Activated CD4-positive, alpha-beta memory T cell treated with anti-CD3 and anti-CD28 coated beads for 36 hours (primary cell): Measurements from ENCODE around the gene PNLDC1. TPM values are rescaled to one million over a fixed set of nuclear protein-coding genes. Genes with fewer than 3 reads are reported as not detected.
"Not testable (repeated sequence)": the region's sequence is repeated elsewhere in the genome, so short reads cannot be mapped to it uniquely, and the experiment has no call there.

Experiments
- CTCF ChIA-PET: fragments of 350-600 bp; sonication (Branson Sonifier 250); formaldehyde crosslinking; loops from one replicate; lab custom pipeline; 2021; ENCODE audit warnings: antibody characterized with exemption, inconsistent platforms; lab: Charles Lee
- POLR2A ChIA-PET: fragments of 350-600 bp; sonication (Branson Sonifier 250); formaldehyde crosslinking; loops from one replicate; lab custom pipeline; 2021; ENCODE audit warnings: antibody characterized with exemption; lab: Charles Lee
- DNase-seq: peaks from one replicate; pipeline ENCODE4 v3.0.0-alpha.2; 2020
- H3K27ac Mint-ChIP-seq: one replicate; pipeline ENCODE4 v1.8.0; 2021; ENCODE audit warnings: mixed read lengths
- H3K27me3 Mint-ChIP-seq: one replicate; pipeline ENCODE4 v1.8.0; 2021; ENCODE audit warnings: mixed read lengths
- H3K36me3 Mint-ChIP-seq: one replicate; pipeline ENCODE4 v1.8.0; 2021; ENCODE audit warnings: mixed read lengths
- H3K4me1 Mint-ChIP-seq: one replicate; pipeline ENCODE4 v1.8.0; 2021; ENCODE audit warnings: low read depth, mixed read lengths
- H3K4me3 Mint-ChIP-seq: one replicate; pipeline ENCODE4 v1.8.0; 2021; ENCODE audit warnings: mild to moderate bottlenecking, mixed read lengths
- H3K9me3 Mint-ChIP-seq: one replicate; pipeline ENCODE4 v1.8.0; 2021; ENCODE audit warnings: mixed read lengths
- intact Hi-C: fragments of 100-400 bp; cut with micrococcal nuclease; formaldehyde crosslinking; loops from one replicate; pipeline ENCODE4 v1.15.1; 2023
- total RNA-seq, 2 experiments: library from RNA; stranded (reverse); gene quantifications; one replicate each; pipeline ENCODE4 v1.2.3, GENCODE V29; 2021

Gene PNLDC1
- total RNA-seq, 2 experiments from 2014 or later, result 0.29 to 0.31 TPM

- ChIA-PET POLR2A (interaction anchor here (0.9 to 5.2 kb wide), 8 partner anchors 26 to 194 kb away, joined by 3 to 90 read pairs (median 6); partner anchors contain the start of genes ACAT2, SOD2 and WTAP), CTCF (interaction anchor here (1.6 to 2.2 kb wide), 2 partner anchors 19 to 98 kb away, joined by 5 to 9 read pairs; no protein-coding TSS in a partner anchor)
- Mint-ChIP-seq H3K4me3 (peak overlapping the region; percentile 96), H3K27ac (peak overlapping the region; percentile 98), H3K4me1 (peaks cover 62% of the 10 kb centered on the region), H3K36me3 (peaks cover 73% of the 10 kb centered on the region), H3K9me3 (no peaks in the 10 kb centered on the region), H3K27me3 (no peaks in the 10 kb centered on the region)
- peak; percentile 54 for DNase-seq
- intact Hi-C loops, result loop anchor here (1.0 to 5.0 kb wide), 4 partner anchors 27 to 193 kb away; partner anchors contain the start of genes ACAT2, SOD2 and WTAP
Observed at GRCh38 chr6:159788753-159789376, 11.2 kb upstream of the PNLDC1 start.

- Mint-ChIP-seq H3K9me3 (no peaks in the 10 kb centered on the region), H3K4me3 (peak within 1 kb of the TSS; percentile 96), H3K27me3 (no peaks in the 10 kb centered on the region), H3K4me1 (peaks cover 64% of the 10 kb centered on the region), H3K36me3 (peaks cover 73% of the 10 kb centered on the region), H3K27ac (peak within 1 kb of the TSS; percentile 98)
- peak; percentile 100 for DNase-seq
- POLR2A ChIA-PET, result interaction anchor here (0.6 to 5.2 kb wide), 9 partner anchors 20 to 193 kb away, joined by 3 to 90 read pairs (median 6); partner anchors contain the start of genes ACAT2, SOD2 and WTAP
- intact Hi-C loops, result loop anchor here (1.0 to 5.0 kb wide), 7 partner anchors 27 to 673 kb away; partner anchors contain the start of genes ACAT2, SOD2 and WTAP
- CTCF ChIA-PET, result interaction anchor here (0.7 to 2.2 kb wide), 2 partner anchors 57 to 98 kb away, joined by 3 to 9 read pairs; no protein-coding TSS in a partner anchor
Observed at GRCh38 chr6:159789377-159790148, 10.5 kb upstream of the PNLDC1 start, which contains the start of gene TCP1. Gene TCP1 (minus strand): TSS chr6:159789602. CDS start chr6:159789468, 134 bp downstream.

- Mint-ChIP-seq H3K36me3 (peaks cover 69% of the 10 kb centered on the region), H3K9me3 (no peaks in the 10 kb centered on the region), H3K27ac (peak within 1 kb of the TSS; percentile 98), H3K4me1 (peaks cover 59% of the 10 kb centered on the region), H3K4me3 (peak within 1 kb of the TSS; percentile 96), H3K27me3 (no peaks in the 10 kb centered on the region)
- intact Hi-C loops, result loop anchor here (1.0 to 5.0 kb wide), 3 partner anchors 141 to 672 kb away; no protein-coding TSS in a partner anchor
- ChIA-PET POLR2A (interaction anchor here (0.6 to 5.2 kb wide), 10 partner anchors 20 to 192 kb away, joined by 3 to 90 read pairs (median 6); partner anchors contain the start of genes ACAT2, SOD2 and WTAP), CTCF (interaction anchor here (0.5 to 2.2 kb wide), 6 partner anchors 11 to 822 kb away, joined by 3 to 9 read pairs (median 3); no protein-coding TSS in a partner anchor)
- peak; percentile 94 for DNase-seq
Observed at GRCh38 chr6:159790149-159790955, 9.7 kb upstream of the PNLDC1 start, which contains the start of gene MRPL18. Gene MRPL18 (plus strand): TSS chr6:159790467. CDS start chr6:159790588, 121 bp downstream.

- POLR2A ChIA-PET, result interaction anchor here (1.4 to 5.2 kb wide), 4 partner anchors 30 to 177 kb away, joined by 5 to 90 read pairs (median 27); partner anchors contain the start of genes ACAT2, SOD2 and WTAP
- Mint-ChIP-seq H3K27me3 (no peaks in the 10 kb centered on the region), H3K27ac (peak overlapping the region; percentile 98), H3K4me1 (peaks cover 56% of the 10 kb centered on the region), H3K9me3 (no peaks in the 10 kb centered on the region), H3K4me3 (peak overlapping the region; percentile 96), H3K36me3 (peaks cover 63% of the 10 kb centered on the region)
- no peak for DNase-seq
- CTCF ChIA-PET, result interaction anchor here (0.5 to 1.6 kb wide), 6 partner anchors 11 to 823 kb away, joined by 3 to 4 read pairs (median 4); no protein-coding TSS in a partner anchor
- intact Hi-C loops, result loop anchor here (1.0 to 5.0 kb wide), 3 partner anchors 140 to 671 kb away; no protein-coding TSS in a partner anchor
Observed at GRCh38 chr6:159790956-159791598, 9.0 kb upstream of the PNLDC1 start.

GRCh38 chr6:159794976-159795375 is 5.1 kb upstream of the PNLDC1 start:
- Mint-ChIP-seq H3K4me1 (peaks cover 60% of the 10 kb centered on the region), H3K36me3 (peaks cover 56% of the 10 kb centered on the region)
- CTCF ChIA-PET, DNase-seq, POLR2A ChIA-PET, H3K4me3 Mint-ChIP-seq, H3K27me3 Mint-ChIP-seq, H3K27ac Mint-ChIP-seq, H3K9me3 Mint-ChIP-seq: not testable (repeated sequence)
- intact Hi-C loops, result loop anchor here (5.0 kb wide), 1 partner anchor 667 kb away; no protein-coding TSS in a partner anchor

GRCh38 chr6:159797554-159797953 is 2.5 kb upstream of the PNLDC1 start:
- no peaks in the 10 kb centered on the region for H3K27me3 Mint-ChIP-seq

GRCh38 chr6:159801935-159802334 is 1.9 kb downstream of the PNLDC1 start:
- Mint-ChIP-seq H3K27me3 (no peaks in the 10 kb centered on the region), H3K4me3 (no peak overlapping the region), H3K36me3 (peaks cover 26% of the 10 kb centered on the region), H3K4me1 (peaks cover 16% of the 10 kb centered on the region), H3K9me3 (no peaks in the 10 kb centered on the region), H3K27ac (no peak overlapping the region)
- intact Hi-C loops, result no loop called here
- POLR2A ChIA-PET, result no interaction called here
- CTCF ChIA-PET, result interaction anchor here (1.4 kb wide), 1 partner anchor 11 kb away, joined by 3 read pairs; no protein-coding TSS in a partner anchor
- no peak for DNase-seq

More at GRCh38 chr6:159797554-159797953, 2.5 kb upstream of the PNLDC1 start:
- H3K27ac Mint-ChIP-seq, result peak overlapping the region; percentile 69
- H3K9me3 Mint-ChIP-seq, result no peaks in the 10 kb centered on the region
- ChIA-PET POLR2A (no interaction called here), CTCF (no interaction called here)
- no peak for DNase-seq
- no peak overlapping the region for H3K4me3 Mint-ChIP-seq
- peaks cover 40% of the 10 kb centered on the region for H3K36me3 Mint-ChIP-seq
- H3K4me1 Mint-ChIP-seq, result peaks cover 44% of the 10 kb centered on the region
- intact Hi-C loops, result no loop called here

- DNase-seq, result no peak
- ChIA-PET POLR2A (no interaction called here), CTCF (no interaction called here)
- Mint-ChIP-seq H3K9me3 (no peaks in the 10 kb centered on the region), H3K4me3 (no peak overlapping the region), H3K4me1 (no peaks in the 10 kb centered on the region), H3K36me3 (peaks cover 6% of the 10 kb centered on the region), H3K27me3 (no peaks in the 10 kb centered on the region), H3K27ac (no peak overlapping the region)
- intact Hi-C loops, result no loop called here
Observed at GRCh38 chr6:159804504-159804903, 4.4 kb downstream of the PNLDC1 start.

GRCh38 chr6:159805440-159806020 is 5.5 kb downstream of the PNLDC1 start:
- Mint-ChIP-seq H3K9me3 (no peaks in the 10 kb centered on the region), H3K4me1 (no peaks in the 10 kb centered on the region), H3K36me3 (peaks cover 4% of the 10 kb centered on the region), H3K27me3 (no peaks in the 10 kb centered on the region), H3K4me3 (no peak overlapping the region), H3K27ac (no peak overlapping the region)
- CTCF ChIA-PET, result no interaction called here
- POLR2A ChIA-PET, result no interaction called here
- DNase-seq, result no peak
- intact Hi-C loops, result no loop called here

- CTCF ChIA-PET, result no interaction called here
Observed at GRCh38 chr6:159806021-159806458, 6.0 kb downstream of the PNLDC1 start.

More at GRCh38 chr6:159806021-159806458, 6.0 kb downstream of the PNLDC1 start:
- H3K4me1 Mint-ChIP-seq, result no peaks in the 10 kb centered on the region
- no peaks in the 10 kb centered on the region for H3K27me3 Mint-ChIP-seq
- POLR2A ChIA-PET, result no interaction called here
- no peak overlapping the region for H3K4me3 Mint-ChIP-seq
- H3K36me3 Mint-ChIP-seq, result peaks cover 2% of the 10 kb centered on the region
- no peaks in the 10 kb centered on the region for H3K9me3 Mint-ChIP-seq
- DNase-seq, result no peak
- intact Hi-C loops, result no loop called here
- H3K27ac Mint-ChIP-seq, result no peak overlapping the region
